HEK293T (cell line): ENCODE results near the gene CDH4.
A peak's percentile ranks its signal among the peaks of the same experiment; 100 is the strongest.

Experiments used
- CTCF ChIA-PET: fragments of 350-600 bp; formaldehyde crosslinking; extraction: SDS; loops from one replicate; lab custom pipeline; 2021; ENCODE audit warnings: antibody characterized with exemption, inconsistent platforms; lab: Yijun Ruan, JAX
- POLR2A ChIA-PET: fragments of 350-600 bp; formaldehyde crosslinking; extraction: SDS; loops from one replicate; lab custom pipeline; 2020; ENCODE audit warnings: antibody characterized with exemption, inconsistent platforms; lab: Yijun Ruan, JAX
- DNase-seq: peaks from one replicate; pipeline ENCODE4 v3.0.0; 2012; ENCODE audit warnings: mixed read lengths; ENCODE audit errors: extremely low spot score
- ARNT ChIP-seq: fragments of 450-650 bp; IDR thresholded peaks from 2 replicates; pipeline ENCODE4 v1.6.1; 2017; ENCODE audit warnings: mild to moderate bottlenecking
- BHLHE40 ChIP-seq: fragments of 450-650 bp; IDR thresholded peaks from 2 replicates; pipeline ENCODE4 v1.6.1; 2016; ENCODE audit warnings: mild to moderate bottlenecking, moderate library complexity, borderline replicate concordance
- CTBP1 ChIP-seq: fragments of 450-650 bp; IDR thresholded peaks from 2 replicates; pipeline ENCODE4 v1.6.1; 2016; ENCODE audit warnings: borderline replicate concordance
- ELF4 ChIP-seq: fragments of 450-650 bp; IDR thresholded peaks from 2 replicates; pipeline ENCODE4 v1.6.1; 2017; ENCODE audit warnings: antibody characterized with exemption
- FOXA1 ChIP-seq: fragments of 450-650 bp; IDR thresholded peaks from 2 replicates; pipeline ENCODE4 v1.6.1; 2016; ENCODE audit warnings: mild to moderate bottlenecking
- FOXK2 ChIP-seq: fragments of 450-650 bp; IDR thresholded peaks from 2 replicates; pipeline ENCODE4 v1.6.1; 2016; ENCODE audit warnings: mild to moderate bottlenecking
- FOXM1 ChIP-seq: fragments of 450-650 bp; IDR thresholded peaks from 2 replicates; pipeline ENCODE4 v1.6.1; 2017; ENCODE audit warnings: mild to moderate bottlenecking, borderline replicate concordance
- HDGF ChIP-seq: fragments of 450-650 bp; IDR thresholded peaks from 2 replicates; pipeline ENCODE4 v1.6.1; 2017; ENCODE audit warnings: antibody characterized with exemption, borderline replicate concordance
- L3MBTL2 ChIP-seq: fragments of 450-650 bp; conservative IDR thresholded peaks from 2 replicates; pipeline ENCODE4 v1.6.1; 2016; ENCODE audit warnings: mild to moderate bottlenecking
- LEF1 ChIP-seq: fragments of 450-650 bp; IDR thresholded peaks from 2 replicates; pipeline ENCODE4 v1.6.1; 2017; ENCODE audit warnings: mild to moderate bottlenecking, borderline replicate concordance
- NFRKB ChIP-seq: fragments of 450-650 bp; IDR thresholded peaks from 2 replicates; pipeline ENCODE4 v1.6.1; 2016; ENCODE audit warnings: mild to moderate bottlenecking, moderate library complexity
- SP1 ChIP-seq: fragments of 450-650 bp; IDR thresholded peaks from 2 replicates; pipeline ENCODE4 v1.6.1; 2017
- SUZ12 ChIP-seq: fragments of 450-650 bp; IDR thresholded peaks from 2 replicates; pipeline ENCODE4 v1.6.1; 2016; ENCODE audit warnings: mild to moderate bottlenecking
- TARDBP ChIP-seq: fragments of 450-650 bp; IDR thresholded peaks from 2 replicates; pipeline ENCODE4 v1.6.1; 2016
- ZNF384 ChIP-seq: fragments of 450-650 bp; IDR thresholded peaks from 2 replicates; pipeline ENCODE4 v1.6.1; 2016
- TF ChIP-seq, protein P1 (sequence below): fragments of 450-650 bp; IDR thresholded peaks from 2 replicates; pipeline ENCODE4 v1.6.1; 2016

The CDH4 gene

DNA sequence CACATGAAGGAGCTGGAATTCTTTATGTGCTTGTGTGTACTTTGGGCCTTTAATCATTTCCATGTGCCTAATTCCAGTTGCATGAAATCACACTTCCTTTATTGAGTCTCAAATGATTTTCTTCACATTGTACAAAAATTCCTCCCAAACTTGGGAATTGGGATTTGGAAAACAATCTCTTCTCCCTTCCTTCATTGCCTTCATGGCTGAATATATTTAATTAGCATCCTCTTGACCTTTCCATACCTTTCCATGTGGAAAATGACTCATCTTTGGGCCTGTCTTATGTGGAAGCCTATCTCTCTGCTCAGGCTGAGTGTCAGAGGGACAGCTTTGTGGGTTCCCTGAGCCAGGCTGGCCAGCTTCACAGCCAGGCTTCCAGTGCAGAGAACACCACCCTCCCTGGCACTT, 33.0 kb upstream of the CDH4 start:
- TF ChIP-seq FOXK2: no peak
- TF ChIP-seq TARDBP: no peak
- TF ChIP-seq BHLHE40: no peak
- TF ChIP-seq FOXA1: no peak
- no peak for TF ChIP-seq SP1
- TF ChIP-seq ARNT: no peak
- no peak for TF ChIP-seq L3MBTL2
- TF ChIP-seq, protein P1, sequence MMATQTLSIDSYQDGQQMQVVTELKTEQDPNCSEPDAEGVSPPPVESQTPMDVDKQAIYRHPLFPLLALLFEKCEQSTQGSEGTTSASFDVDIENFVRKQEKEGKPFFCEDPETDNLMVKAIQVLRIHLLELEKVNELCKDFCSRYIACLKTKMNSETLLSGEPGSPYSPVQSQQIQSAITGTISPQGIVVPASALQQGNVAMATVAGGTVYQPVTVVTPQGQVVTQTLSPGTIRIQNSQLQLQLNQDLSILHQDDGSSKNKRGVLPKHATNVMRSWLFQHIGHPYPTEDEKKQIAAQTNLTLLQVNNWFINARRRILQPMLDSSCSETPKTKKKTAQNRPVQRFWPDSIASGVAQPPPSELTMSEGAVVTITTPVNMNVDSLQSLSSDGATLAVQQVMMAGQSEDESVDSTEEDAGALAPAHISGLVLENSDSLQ: no peak
- no peak for TF ChIP-seq LEF1
- no peak for DNase-seq
- CTCF ChIA-PET: interaction anchor here (1.8 kb wide), 1 partner anchor 10 kb away, joined by 4 read pairs; no protein-coding TSS in a partner anchor
- POLR2A ChIA-PET: no interaction called here

DNA sequence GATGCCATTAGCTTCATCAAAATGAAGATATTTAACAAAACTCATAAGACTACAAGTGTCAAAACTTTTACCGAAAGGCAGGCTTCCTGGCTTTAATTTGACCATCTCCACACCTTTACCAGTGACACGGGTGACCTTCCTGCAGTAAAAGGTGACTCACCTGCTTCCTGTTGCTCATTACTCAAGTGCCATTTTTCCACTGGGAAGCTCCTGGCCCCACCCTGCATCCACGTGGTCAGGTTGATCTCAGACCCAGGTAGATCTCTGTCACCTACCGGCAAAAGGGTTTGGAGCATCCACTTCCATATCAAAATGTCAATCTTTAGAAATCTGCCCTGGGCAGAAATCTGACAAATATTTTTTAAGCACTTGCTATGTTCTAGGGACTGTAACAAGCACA, 31.9 kb upstream of the CDH4 start:
- POLR2A ChIA-PET: no interaction called here
- DNase-seq: no peak
- CTCF ChIA-PET: interaction anchor here (0.6 to 1.8 kb wide), 2 partner anchors 9 to 368 kb away, joined by 3 to 4 read pairs; no protein-coding TSS in a partner anchor
- TF ChIP-seq, protein P1: no peak
- TF ChIP-seq BHLHE40 (no peak), SUZ12 (no peak), SP1 (no peak), TARDBP (no peak), ZNF384 (no peak), FOXM1 (no peak), CTBP1 (no peak), LEF1 (no peak), L3MBTL2 (no peak), FOXK2 (no peak), ARNT (no peak)

DNA sequence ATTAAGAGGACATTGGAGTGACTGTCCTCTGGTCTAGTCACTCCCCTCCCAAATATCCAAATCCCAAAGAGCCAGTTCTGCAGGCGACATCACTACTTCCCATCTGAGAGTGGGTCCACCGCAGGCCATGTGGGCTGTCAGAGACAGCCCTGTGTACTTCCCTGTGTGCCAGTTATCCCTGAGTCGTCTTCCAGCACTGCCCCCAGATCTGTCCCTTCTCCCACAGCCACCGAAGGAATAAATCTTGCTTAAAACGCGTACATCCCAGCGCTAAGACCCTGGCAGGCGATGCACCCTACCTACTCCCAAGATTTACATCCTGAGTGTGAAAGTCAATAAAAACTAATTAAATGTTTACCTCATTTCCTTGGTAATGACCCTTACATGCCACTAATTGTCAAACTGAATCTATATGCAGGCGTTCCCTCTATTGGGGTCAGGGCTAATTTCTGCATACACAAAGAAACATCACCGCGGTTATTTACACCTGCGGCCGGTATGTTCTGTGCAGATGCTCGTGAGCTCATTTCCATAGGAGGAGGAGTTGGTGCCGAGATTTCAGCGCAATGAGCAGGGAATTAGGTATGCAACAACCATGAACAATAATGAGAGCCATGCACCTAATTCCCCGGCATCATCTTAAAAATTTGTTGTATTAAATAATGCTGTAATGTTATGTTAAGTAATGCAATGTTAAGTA, 31.3 kb upstream of the CDH4 start:
- DNase-seq: no peak
- ChIA-PET CTCF (interaction anchor here (1.8 kb wide), 1 partner anchor 8 kb away, joined by 4 read pairs; no protein-coding TSS in a partner anchor), POLR2A (no interaction called here)
- no peak for TF ChIP-seq ELF4
- TF ChIP-seq HDGF: no peak
- no peak for TF ChIP-seq ZNF384
- TF ChIP-seq LEF1: no peak
- no peak for TF ChIP-seq SUZ12
- TF ChIP-seq L3MBTL2: no peak
- no peak for TF ChIP-seq FOXA1
- no peak for TF ChIP-seq CTBP1
- no peak for TF ChIP-seq FOXM1
- TF ChIP-seq ARNT: no peak
- no peak for TF ChIP-seq NFRKB
- TF ChIP-seq SP1: no peak
- no peak for TF ChIP-seq TARDBP
- TF ChIP-seq, protein P1: no peak
- no peak for TF ChIP-seq BHLHE40
- TF ChIP-seq FOXK2: no peak

DNA sequence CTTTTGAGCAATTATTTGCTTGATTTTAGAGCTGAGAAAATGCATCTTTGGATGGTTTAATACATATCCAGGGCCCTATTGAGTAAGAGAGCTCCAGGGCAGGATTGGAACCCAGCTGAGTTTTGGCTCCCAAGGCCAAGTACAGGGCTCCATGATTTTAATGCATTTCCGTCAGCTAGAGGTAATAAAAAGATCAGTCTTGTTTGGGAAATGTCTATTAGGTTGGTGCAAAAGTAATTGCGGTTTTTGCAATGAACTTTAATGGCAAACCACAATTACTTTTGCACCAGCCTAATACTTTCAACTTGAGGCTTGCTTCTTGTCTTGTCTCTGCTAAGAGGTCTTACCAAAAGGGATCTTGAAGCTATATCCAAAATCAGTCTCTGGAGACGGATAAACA, 29.4 kb upstream of the CDH4 start:
- CTCF ChIA-PET: interaction anchor here (0.6 kb wide), 1 partner anchor 37 kb away, joined by 3 read pairs; no protein-coding TSS in a partner anchor

DNA sequence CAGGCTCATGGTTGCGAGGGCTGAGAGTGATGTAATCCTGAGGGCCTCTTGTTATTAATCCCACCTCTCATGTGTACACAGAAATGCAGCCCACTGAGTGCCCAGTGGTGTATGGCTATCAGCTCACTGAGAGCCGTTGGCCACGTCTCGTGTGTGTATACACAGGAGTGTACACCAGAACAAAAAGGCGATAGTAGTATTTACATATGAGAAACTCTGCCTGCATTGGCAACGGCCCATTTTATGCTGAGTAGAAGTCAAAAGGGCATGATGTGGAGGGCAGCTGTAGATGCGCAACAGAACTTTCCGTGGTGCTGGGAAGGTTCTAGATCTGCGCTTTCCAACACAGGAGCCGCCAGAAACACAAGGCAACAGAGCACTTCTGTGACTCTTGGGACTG, 28.9 kb upstream of the CDH4 start:
- no peak for TF ChIP-seq FOXA1
- no peak for TF ChIP-seq ARNT
- TF ChIP-seq FOXM1: no peak
- no peak for TF ChIP-seq HDGF
- TF ChIP-seq NFRKB: no peak
- ChIA-PET CTCF (interaction anchor here (0.6 kb wide), 1 partner anchor 37 kb away, joined by 3 read pairs; no protein-coding TSS in a partner anchor), POLR2A (no interaction called here)
- no peak for DNase-seq

More for the DNA sequence above, 29.4 kb upstream of the CDH4 start:
- POLR2A ChIA-PET: no interaction called here
- TF ChIP-seq ELF4: peak; percentile 79
- TF ChIP-seq SUZ12: no peak
- no peak for TF ChIP-seq LEF1
- no peak for TF ChIP-seq FOXK2
- no peak for TF ChIP-seq L3MBTL2
- no peak for TF ChIP-seq ARNT
- no peak for DNase-seq

DNA sequence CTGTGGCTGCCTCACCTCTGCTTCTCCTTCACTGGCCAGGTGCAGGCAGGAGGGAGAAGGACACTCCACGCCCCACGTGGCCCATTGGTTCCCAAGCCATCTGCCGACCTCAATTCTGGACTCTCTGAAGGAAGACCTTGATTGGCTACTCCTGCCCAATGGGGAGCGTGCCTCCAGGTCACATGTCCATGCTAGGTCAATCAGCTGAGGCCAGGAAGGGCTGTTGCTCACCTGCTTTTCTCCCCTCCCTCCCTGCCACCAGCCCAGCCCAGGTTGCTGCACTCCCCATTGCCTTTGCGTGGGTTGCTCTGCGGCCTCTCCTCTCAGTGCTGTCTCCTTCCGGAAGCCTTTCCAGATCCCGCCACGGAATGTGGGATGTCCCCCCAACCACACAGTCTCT, 21.9 kb upstream of the CDH4 start:
- POLR2A ChIA-PET: no interaction called here
- no peak for DNase-seq
- CTCF ChIA-PET: no interaction called here

More for the DNA sequence above, 21.9 kb upstream of the CDH4 start:
- no peak for TF ChIP-seq SUZ12
- no peak for TF ChIP-seq HDGF
- TF ChIP-seq FOXM1: no peak
- no peak for TF ChIP-seq ELF4
- TF ChIP-seq CTBP1: no peak
- no peak for TF ChIP-seq LEF1
- TF ChIP-seq TARDBP: no peak
